ENCODE measurements around the gene GHITM. TPM values are rescaled to one million over a fixed set of nuclear protein-coding genes. Genes with fewer than 3 reads are reported as not detected.

The GHITM gene
- total and polyA plus RNA-seq, 2 experiments from 2014 or later = 97.1 to 105 TPM

GRCh38 chr10:84173501-84173929 lies 34.2 kb downstream of the GHITM start, which contains the start of gene GPR15LG (continued):
- TF ChIP-seq ZNF114 (CRISPR knock-in tag; IDR thresholded peaks at IDR 0.05) (no peak), REST (IDR thresholded peaks at IDR 0.05; ENCODE audit: unreplicated experiment) (no peak), CTCF (conservative IDR thresholded peaks at IDR 0.05; ENCODE audit: low read depth in 2 of 2) (no peak), JUNB (IDR thresholded peaks at IDR 0.05; ENCODE audit: unreplicated experiment) (no peak), EZH2 (IDR thresholded peaks at IDR 0.05; ENCODE audit: low read depth, unreplicated experiment) (no peak), CREB1 (CRISPR knock-in tag; IDR thresholded peaks at IDR 0.05; ENCODE audit: low read depth) (no peak)

DNA sequence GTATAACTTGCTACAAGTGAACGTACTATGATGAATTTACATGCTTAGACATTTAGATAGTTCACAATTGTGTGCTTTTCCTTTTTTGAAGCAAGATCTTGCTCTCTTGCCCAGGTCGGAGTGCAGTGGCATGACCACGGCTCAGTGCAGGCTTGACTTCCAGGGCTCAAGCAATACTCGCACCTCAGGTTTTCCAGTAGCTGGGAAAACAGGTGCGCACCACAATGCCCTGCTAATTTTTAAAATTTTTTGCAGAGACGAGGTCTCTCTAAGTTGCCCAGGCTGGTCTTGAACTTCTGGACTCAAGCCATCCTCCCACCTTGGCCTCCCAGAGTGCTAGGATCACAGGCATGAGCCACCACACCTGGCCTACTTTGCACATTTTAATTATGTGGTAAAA lies 36.1 kb downstream of the GHITM start:
- DNase-seq (ENCODE audit: low spot score) (no peak), ATAC-seq (no peak)
- no peak overlapping the region for H3K4me3 Mint-ChIP-seq
- Histone ChIP-seq H3F3A (replicated peaks; ENCODE audit: low read depth) (no peaks in the 10 kb centered on the region), H3K9me2 (ENCODE audit: insufficient read depth) (no peaks in the 10 kb centered on the region; the same call in 1 of the 2 replicates), H3K79me2 (replicated peaks; ENCODE audit: insufficient read depth) (no peaks in the 10 kb centered on the region), H3K36me3 (ENCODE audit: insufficient read depth) (no peaks in the 10 kb centered on the region), H3K27ac (ENCODE audit: low read depth) (no peak overlapping the region), H3K4me2 (no peak overlapping the region), H3K4me1 (ENCODE audit: insufficient read depth) (no peaks in the 10 kb centered on the region), H3K27me3 (ENCODE audit: insufficient read depth) (no peaks in the 10 kb centered on the region), H3K4me3 (no peak overlapping the region), H2AFZ (no peak overlapping the region), H4K20me1 (replicated peaks; ENCODE audit: insufficient read depth) (no peaks in the 10 kb centered on the region; the same call in 1 of the 2 replicates)
- peaks cover 3% of the 10 kb centered on the region for H3K27me3 Mint-ChIP-seq (ENCODE audit: insufficient read depth, low read depth, poor library complexity)
- H3K9me3 Mint-ChIP-seq = peaks cover 4% of the 10 kb centered on the region
- peaks cover 3% of the 10 kb centered on the region; the same call in 1 of the 3 replicates for H3K36me3 Mint-ChIP-seq (ENCODE audit: low read depth)
- peaks cover 4% of the 10 kb centered on the region; the same call in 1 of the 3 replicates for H3K4me1 Mint-ChIP-seq
- H3K27ac Mint-ChIP-seq = no peak overlapping the region
- TF ChIP-seq REST (IDR thresholded peaks at IDR 0.05; ENCODE audit: unreplicated experiment) (no peak), CREB1 (CRISPR knock-in tag; IDR thresholded peaks at IDR 0.05; ENCODE audit: low read depth) (no peak), ZNF114 (CRISPR knock-in tag; IDR thresholded peaks at IDR 0.05) (no peak), CTCF (conservative IDR thresholded peaks at IDR 0.05; ENCODE audit: low read depth in 2 of 2) (no peak), JUNB (IDR thresholded peaks at IDR 0.05; ENCODE audit: unreplicated experiment) (no peak), ZNF331 (CRISPR knock-in tag; IDR thresholded peaks at IDR 0.05; ENCODE audit: low read depth) (no peak), STAT1 (IDR thresholded peaks at IDR 0.05; ENCODE audit: unreplicated experiment) (no peak), POLR2AphosphoS5 (IDR thresholded peaks at IDR 0.05; ENCODE audit: low read depth) (no peak), ETS1 (IDR thresholded peaks at IDR 0.05) (no peak), EZH2 (IDR thresholded peaks at IDR 0.05; ENCODE audit: low read depth, unreplicated experiment) (no peak)
